ENCODE data around the gene HADHA. TPM values are rescaled to one million over a fixed set of nuclear protein-coding genes. Genes with fewer than 3 reads are reported as not detected.

HADHA gene
- polyA plus RNA-seq, 1 of the 3 experiments (the other 2 are of a cell fraction) = 64.3 TPM

GRCh38 chr2:26169226-26169625 is 75.2 kb downstream of the HADHA start:
- Histone ChIP-seq H3K4me3 (ENCODE audit: low read depth in 2 of 2, low read length in 1 of 2) (no peak overlapping the region), H2AFZ (ENCODE audit: low read depth) (no peak overlapping the region), H3K9ac (no peak overlapping the region), H3K4me2 (no peak overlapping the region), H3K36me3 (replicated peaks in 1 of 2; ENCODE audit: control insufficient read depth in 1 of 2, insufficient read depth in 2 of 2, low read length in 1 of 2) (no peaks in the 10 kb centered on the region), H3K79me2 (ENCODE audit: insufficient read depth) (no peaks in the 10 kb centered on the region), H3K27me3 (ENCODE audit: insufficient read depth) (no peaks in the 10 kb centered on the region), H4K20me1 (ENCODE audit: insufficient read depth) (no peaks in the 10 kb centered on the region), H3K9me3 (no peaks in the 10 kb centered on the region), H3K9me2 (no peaks in the 10 kb centered on the region), H3K27ac (ENCODE audit: low read depth in 2 of 2, low read length in 1 of 2) (no peak overlapping the region), H3K4me1 (ENCODE audit: control insufficient read depth in 1 of 2, insufficient read depth in 2 of 2, low read depth in 1 of 2, low read length in 1 of 2) (peaks cover 0 to 7% of the 10 kb centered on the region in 2 experiments; a peak in 1 of 4 replicates), H3F3A (replicated peaks; ENCODE audit: insufficient read depth) (no peaks in the 10 kb centered on the region)
- TF ChIP-seq NFIC (IDR thresholded peaks at IDR 0.05; ENCODE audit: borderline replicate concordance) = no peak
- no peak for TF ChIP-seq MXI1 (IDR thresholded peaks at IDR 0.05; ENCODE audit: low read depth, low read length)
- TF ChIP-seq CTCF (IDR thresholded peaks at IDR 0.05) = no peak
- TF ChIP-seq TCF12 (IDR thresholded peaks at IDR 0.05) = no peak
- no peak for TF ChIP-seq GATA2 (CRISPR knock-in tag; IDR thresholded peaks at IDR 0.05)
- no peak for TF ChIP-seq NRF1 (IDR thresholded peaks at IDR 0.05; ENCODE audit: low read depth, low read length)
- TF ChIP-seq FOSL2 (IDR thresholded peaks at IDR 0.05; ENCODE audit: borderline replicate concordance, low read depth) = no peak
- no peak for TF ChIP-seq RXRA (IDR thresholded peaks at IDR 0.05; ENCODE audit: borderline replicate concordance, low read depth)
- TF ChIP-seq ELF1 (IDR thresholded peaks at IDR 0.05) = no peak
- TF ChIP-seq YY1 (IDR thresholded peaks at IDR 0.05; ENCODE audit: low read depth) = no peak
- no peak for TF ChIP-seq RFX5 (IDR thresholded peaks at IDR 0.05; ENCODE audit: low read length)
- no peak for TF ChIP-seq TAF1 (IDR thresholded peaks at IDR 0.05; ENCODE audit: borderline replicate concordance, low read depth, low read length)
- TF ChIP-seq EP300 (IDR thresholded peaks at IDR 0.05; ENCODE audit: borderline replicate concordance in 1 of 2, low read depth in 1 of 2, low read length in 1 of 2) = no peak
- TF ChIP-seq EZH2phosphoT487 (IDR thresholded peaks at IDR 0.05; ENCODE audit: borderline replicate concordance, low read depth) = no peak
- no peak for TF ChIP-seq REST (IDR thresholded peaks at IDR 0.05; ENCODE audit: low read depth, low read length)
- TF ChIP-seq USF1 (IDR thresholded peaks at IDR 0.05; ENCODE audit: borderline replicate concordance, low read depth) = no peak
- TF ChIP-seq ZBTB33 (IDR thresholded peaks at IDR 0.05; ENCODE audit: borderline replicate concordance, low read depth) = no peak
- TF ChIP-seq USF2 (IDR thresholded peaks at IDR 0.05; ENCODE audit: borderline replicate concordance, low read depth, low read length) = no peak
- no peak for TF ChIP-seq FOXM1 (IDR thresholded peaks at IDR 0.05; ENCODE audit: low read depth)
- POLR2A ChIA-PET = no interaction called here
- WGBS (ENCODE audit: low lambda C conversion rate) = 97% methylated on average over 5 of the region's 5 CpGs
- CTCF ChIA-PET = interaction anchor here (0.8 to 1.6 kb wide), 3 partner anchors 12 to 162 kb away, joined by 3 to 4 read pairs (median 3); no protein-coding TSS in a partner anchor
- DNase-seq = no peak

Data from SK-N-SH (cell line).